Neural progenitor cell (in vitro differentiated cells): ENCODE measurements around the gene ABCC10. TPM values are rescaled to one million over a fixed set of nuclear protein-coding genes. Genes with fewer than 3 reads are reported as not detected.

Source experiments
- DNase-seq: peaks from one replicate; pipeline ENCODE4 v3.0.0-alpha.2; 2016; ENCODE audit warnings: low spot score
- H2AFZ ChIP-seq: fragments of 200-600 bp; sonication (generic); replicated peaks from 2 replicates; pipeline ENCODE4 v1.6.1; 2016; ENCODE audit warnings: antibody characterized with exemption
- H3F3A ChIP-seq: fragments of 200-600 bp; sonication (generic); 2 replicates; pipeline ENCODE4 v1.6.1; 2016; ENCODE audit warnings: antibody characterized with exemption, low read depth
- H3K27ac ChIP-seq: fragments of 200-600 bp; sonication (generic); 2 replicates; pipeline ENCODE4 v1.5.1; 2016; ENCODE audit warnings: mild to moderate bottlenecking
- H3K27me3 ChIP-seq: fragments of 200-600 bp; sonication (generic); 2 replicates; pipeline ENCODE4 v1.6.1; 2016; ENCODE audit warnings: mild to moderate bottlenecking, moderate library complexity
- H3K36me3 ChIP-seq: fragments of 200-600 bp; sonication (generic); 2 replicates; pipeline ENCODE4 v1.5.1; 2016
- H3K4me1 ChIP-seq: fragments of 200-600 bp; sonication (generic); 2 replicates; pipeline ENCODE4 v1.6.1; 2016; ENCODE audit warnings: mixed run types
- H3K4me2 ChIP-seq: fragments of 200-600 bp; sonication (generic); 2 replicates; pipeline ENCODE4 v1.6.1; 2016
- H3K4me3 ChIP-seq: fragments of 200-600 bp; sonication (generic); 2 replicates; pipeline ENCODE4 v1.5.1; 2016
- H3K79me2 ChIP-seq: fragments of 200-600 bp; sonication (generic); 2 replicates; pipeline ENCODE4 v1.6.1; 2016; ENCODE audit warnings: low read depth
- H3K9ac ChIP-seq: fragments of 200-600 bp; sonication (generic); 2 replicates; pipeline ENCODE4 v1.6.1; 2016
- H3K9me3 ChIP-seq: fragments of 200-600 bp; sonication (generic); 2 replicates; pipeline ENCODE4 v1.5.1; 2016; ENCODE audit warnings: low read depth
- H4K20me1 ChIP-seq: fragments of 200-600 bp; sonication (generic); 2 replicates; pipeline ENCODE4 v1.6.1; 2016; ENCODE audit warnings: low read depth
- H3K27ac Mint-ChIP-seq: 3 replicates; pipeline ENCODE4 v1.8.0; 2021; ENCODE audit warnings: mixed read lengths
- H3K27me3 Mint-ChIP-seq: 2 replicates; pipeline ENCODE4 v1.8.0; 2022; ENCODE audit warnings: low read depth, mild to moderate bottlenecking, inconsistent platforms, moderate library complexity, mixed read lengths; ENCODE audit not compliant: insufficient read depth
- H3K36me3 Mint-ChIP-seq: 3 replicates; pipeline ENCODE4 v1.8.0; 2021; ENCODE audit warnings: mixed read lengths
- H3K4me1 Mint-ChIP-seq: 3 replicates; pipeline ENCODE4 v1.8.0; 2021; ENCODE audit warnings: mixed read lengths
- H3K4me3 Mint-ChIP-seq: 3 replicates; pipeline ENCODE4 v1.8.0; 2021; ENCODE audit warnings: mild to moderate bottlenecking, moderate library complexity, mixed read lengths
- H3K9me3 Mint-ChIP-seq: 3 replicates; pipeline ENCODE4 v1.8.0; 2020; ENCODE audit warnings: mixed read lengths
- EZH2 ChIP-seq: fragments of 200-600 bp; sonication (generic); IDR thresholded peaks from 2 replicates; pipeline ENCODE4 v1.6.1; 2017; ENCODE audit warnings: antibody characterized with exemption, mild to moderate bottlenecking, moderate library complexity
- EZH2phosphoT487 ChIP-seq: fragments of 200-600 bp; sonication (generic); IDR thresholded peaks from 2 replicates; pipeline ENCODE4 v1.6.1; 2017; ENCODE audit warnings: antibody characterized with exemption
- total RNA-seq: library from RNA; depleted of rRNA; stranded (reverse); fragments of >200 nt; gene quantifications from 2 replicates; pipeline ENCODE4 v1.2.3, GENCODE V29; 2015; ENCODE audit warnings: low replicate concordance
- TF ChIP-seq, protein P1 (sequence below): fragments of 200-600 bp; sonication (generic); IDR thresholded peaks from 2 replicates; pipeline ENCODE4 v1.5.1; 2017; ENCODE audit warnings: antibody characterized with exemption, mild to moderate bottlenecking

Gene ABCC10
- total RNA-seq, 1 donor from 2014 or later: 10.1 TPM

- peak overlapping the region; percentile 85 for H3K4me2 ChIP-seq
- H3K27me3 ChIP-seq: no peaks in the 10 kb centered on the region
- H2AFZ ChIP-seq: no peak overlapping the region
- Mint-ChIP-seq H3K27ac (no peak overlapping the region), H3K4me1 (peaks cover 15% of the 10 kb centered on the region), H3K9me3 (peaks cover 8% of the 10 kb centered on the region), H3K36me3 (peaks cover 5% of the 10 kb centered on the region), H3K4me3 (peak overlapping the region; percentile 91), H3K27me3 (peaks cover 2% of the 10 kb centered on the region)
- no peaks in the 10 kb centered on the region for H4K20me1 ChIP-seq
- no peak for DNase-seq
- peak overlapping the region; percentile 92 for H3K4me3 ChIP-seq
- H3K9me3 ChIP-seq: no peaks in the 10 kb centered on the region
- peak overlapping the region; percentile 86 for H3K9ac ChIP-seq
- H3F3A ChIP-seq: peaks cover 13% of the 10 kb centered on the region
- no peaks in the 10 kb centered on the region for H3K36me3 ChIP-seq
- H3K27ac ChIP-seq: no peak overlapping the region
- peaks cover 9% of the 10 kb centered on the region for H3K4me1 ChIP-seq
- TF ChIP-seq, protein P1, sequence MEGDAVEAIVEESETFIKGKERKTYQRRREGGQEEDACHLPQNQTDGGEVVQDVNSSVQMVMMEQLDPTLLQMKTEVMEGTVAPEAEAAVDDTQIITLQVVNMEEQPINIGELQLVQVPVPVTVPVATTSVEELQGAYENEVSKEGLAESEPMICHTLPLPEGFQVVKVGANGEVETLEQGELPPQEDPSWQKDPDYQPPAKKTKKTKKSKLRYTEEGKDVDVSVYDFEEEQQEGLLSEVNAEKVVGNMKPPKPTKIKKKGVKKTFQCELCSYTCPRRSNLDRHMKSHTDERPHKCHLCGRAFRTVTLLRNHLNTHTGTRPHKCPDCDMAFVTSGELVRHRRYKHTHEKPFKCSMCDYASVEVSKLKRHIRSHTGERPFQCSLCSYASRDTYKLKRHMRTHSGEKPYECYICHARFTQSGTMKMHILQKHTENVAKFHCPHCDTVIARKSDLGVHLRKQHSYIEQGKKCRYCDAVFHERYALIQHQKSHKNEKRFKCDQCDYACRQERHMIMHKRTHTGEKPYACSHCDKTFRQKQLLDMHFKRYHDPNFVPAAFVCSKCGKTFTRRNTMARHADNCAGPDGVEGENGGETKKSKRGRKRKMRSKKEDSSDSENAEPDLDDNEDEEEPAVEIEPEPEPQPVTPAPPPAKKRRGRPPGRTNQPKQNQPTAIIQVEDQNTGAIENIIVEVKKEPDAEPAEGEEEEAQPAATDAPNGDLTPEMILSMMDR: no peak
- no peak for TF ChIP-seq EZH2phosphoT487
- peaks cover 18% of the 10 kb centered on the region for H3K79me2 ChIP-seq
These were observed 1.5 kb downstream of the ABCC10 start for GRCh38 chr6:43428874-43429273.

DNA sequence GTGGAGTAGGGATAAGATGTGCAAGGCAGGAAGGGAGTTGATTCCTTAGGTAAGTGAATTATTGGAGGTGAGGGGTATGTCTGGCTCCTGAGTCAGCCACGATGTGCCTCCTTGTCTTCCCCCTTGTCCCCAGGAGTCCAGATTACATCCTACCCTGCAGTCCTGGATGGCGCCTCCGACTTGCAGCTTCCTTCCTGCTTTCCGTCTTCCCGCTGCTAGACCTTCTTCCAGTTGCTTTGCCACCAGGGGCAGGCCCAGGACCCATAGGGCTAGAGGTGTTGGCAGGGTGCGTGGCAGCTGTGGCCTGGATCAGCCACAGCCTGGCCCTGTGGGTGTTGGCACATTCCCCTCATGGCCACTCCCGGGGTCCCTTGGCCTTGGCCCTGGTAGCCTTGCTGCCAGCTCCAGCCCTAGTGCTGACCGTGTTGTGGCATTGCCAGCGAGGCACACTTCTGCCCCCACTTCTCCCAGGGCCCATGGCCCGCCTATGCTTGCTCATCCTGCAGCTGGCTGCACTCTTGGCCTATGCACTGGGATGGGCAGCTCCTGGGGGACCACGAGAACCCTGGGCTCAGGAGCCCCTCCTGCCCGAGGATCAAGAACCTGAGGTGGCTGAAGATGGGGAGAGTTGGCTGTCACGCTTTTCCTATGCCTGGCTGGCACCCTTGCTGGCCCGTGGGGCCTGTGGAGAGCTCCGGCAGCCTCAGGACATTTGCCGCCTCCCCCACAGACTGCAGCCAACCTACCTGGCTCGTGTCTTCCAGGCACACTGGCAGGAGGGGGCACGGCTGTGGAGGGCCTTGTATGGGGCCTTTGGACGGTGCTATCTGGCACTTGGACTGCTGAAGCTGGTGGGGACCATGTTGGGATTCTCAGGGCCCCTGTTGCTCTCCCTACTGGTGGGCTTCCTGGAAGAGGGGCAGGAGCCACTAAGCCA, 4.9 kb downstream of the ABCC10 start:
- Mint-ChIP-seq H3K4me3 (no peak overlapping the region), H3K27me3 (no peaks in the 10 kb centered on the region), H3K4me1 (peaks cover 19% of the 10 kb centered on the region), H3K27ac (peak overlapping the region; percentile 42), H3K36me3 (peaks cover 5% of the 10 kb centered on the region), H3K9me3 (no peaks in the 10 kb centered on the region)
- TF ChIP-seq EZH2 (no peak), EZH2phosphoT487 (no peak)
- TF ChIP-seq, protein P1: no peak
- H3K4me3 ChIP-seq: no peak overlapping the region
- H3K4me1 ChIP-seq: peaks cover 9% of the 10 kb centered on the region
- peaks cover 18% of the 10 kb centered on the region for H3K79me2 ChIP-seq
- no peaks in the 10 kb centered on the region for H3K27me3 ChIP-seq
- no peak overlapping the region for H3K27ac ChIP-seq
- H3K9me3 ChIP-seq: no peaks in the 10 kb centered on the region
- no peak for DNase-seq
- peaks cover 8% of the 10 kb centered on the region for H3F3A ChIP-seq
- no peaks in the 10 kb centered on the region for H3K36me3 ChIP-seq
- H2AFZ ChIP-seq: no peak overlapping the region
- no peak overlapping the region for H3K9ac ChIP-seq
- H4K20me1 ChIP-seq: no peaks in the 10 kb centered on the region
- no peak overlapping the region for H3K4me2 ChIP-seq

- no peak overlapping the region for H3K27ac Mint-ChIP-seq
- peaks cover 2% of the 10 kb centered on the region for H3K27me3 Mint-ChIP-seq
- H3K79me2 ChIP-seq: peaks cover 15% of the 10 kb centered on the region
- no peaks in the 10 kb centered on the region for H3K27me3 ChIP-seq
- H3K4me1 Mint-ChIP-seq: peaks cover 17% of the 10 kb centered on the region
- H3K27ac ChIP-seq: no peak overlapping the region
- TF ChIP-seq, protein P1: no peak
- no peak for TF ChIP-seq EZH2phosphoT487
- TF ChIP-seq EZH2: no peak
- no peaks in the 10 kb centered on the region for H4K20me1 ChIP-seq
- H3K4me3 Mint-ChIP-seq: no peak overlapping the region
- peaks cover 9% of the 10 kb centered on the region for H3K4me1 ChIP-seq
- no peaks in the 10 kb centered on the region for H3K36me3 ChIP-seq
- no peak overlapping the region for H3K9ac ChIP-seq
- H3K4me2 ChIP-seq: no peak overlapping the region
- no peaks in the 10 kb centered on the region for H3K9me3 Mint-ChIP-seq
- H3K9me3 ChIP-seq: no peaks in the 10 kb centered on the region
- peaks cover 4% of the 10 kb centered on the region for H3F3A ChIP-seq
- H3K36me3 Mint-ChIP-seq: peaks cover 5% of the 10 kb centered on the region
- H2AFZ ChIP-seq: no peak overlapping the region
- H3K4me3 ChIP-seq: no peak overlapping the region
- no peak for DNase-seq
These were observed 5.8 kb downstream of the ABCC10 start for GRCh38 chr6:43433148-43433547.
